Measurements from ENCODE around the gene LMX1B.

Gene LMX1B

DNA sequence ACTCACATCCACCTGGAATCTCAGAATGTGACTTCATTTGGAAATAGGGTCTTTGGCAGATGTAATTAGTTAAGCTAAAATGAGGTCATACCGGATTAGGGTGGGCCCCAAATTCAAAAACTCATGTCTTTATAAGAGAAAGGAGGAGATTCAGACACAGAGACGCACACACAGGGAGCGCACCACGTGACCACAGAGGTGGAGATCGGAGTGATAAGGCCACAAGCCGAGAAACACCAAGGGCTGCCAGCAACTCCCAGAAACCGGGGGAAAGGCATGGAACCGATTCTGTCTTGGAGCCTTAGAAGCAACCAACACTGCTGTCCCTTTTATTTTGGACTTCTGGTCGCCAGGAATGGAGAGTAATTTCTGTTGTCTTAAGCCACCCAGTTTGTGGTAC is 31.8 kb upstream of the LMX1B start:
- TF ChIP-seq, protein P1, sequence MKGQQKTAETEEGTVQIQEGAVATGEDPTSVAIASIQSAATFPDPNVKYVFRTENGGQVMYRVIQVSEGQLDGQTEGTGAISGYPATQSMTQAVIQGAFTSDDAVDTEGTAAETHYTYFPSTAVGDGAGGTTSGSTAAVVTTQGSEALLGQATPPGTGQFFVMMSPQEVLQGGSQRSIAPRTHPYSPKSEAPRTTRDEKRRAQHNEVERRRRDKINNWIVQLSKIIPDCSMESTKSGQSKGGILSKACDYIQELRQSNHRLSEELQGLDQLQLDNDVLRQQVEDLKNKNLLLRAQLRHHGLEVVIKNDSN (IDR thresholded peaks at IDR 0.05) = peak; percentile 71
- no peak for TF ChIP-seq RAD21 (IDR thresholded peaks at IDR 0.05; ENCODE audit: low read depth)

DNA sequence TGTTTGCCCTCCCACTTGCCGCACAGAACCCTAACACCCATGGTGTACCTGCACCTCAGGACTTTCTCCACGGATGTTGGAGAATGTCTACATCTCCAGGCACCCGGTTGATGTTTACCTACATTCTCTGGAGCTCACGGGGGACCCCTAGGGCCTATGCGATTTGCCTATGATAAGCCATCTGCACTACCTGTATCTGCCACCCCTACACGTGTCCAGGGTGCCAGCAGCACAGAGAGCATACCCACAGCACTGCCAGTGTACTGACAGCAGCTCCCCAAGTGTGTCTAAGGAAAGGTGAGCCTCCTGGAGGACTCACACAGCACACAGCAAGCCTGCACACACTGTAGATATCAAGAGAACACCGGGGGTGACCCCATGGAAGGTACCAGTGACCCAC is 31.3 kb upstream of the LMX1B start:
- TF ChIP-seq EP300 (IDR thresholded peaks at IDR 0.05; ENCODE audit: borderline replicate concordance) (no peak), TAF1 (IDR thresholded peaks at IDR 0.05; ENCODE audit: low read depth) (no peak), ZBTB7A (IDR thresholded peaks at IDR 0.05; ENCODE audit: low read depth) (no peak), EGR1 (IDR thresholded peaks at IDR 0.05) (no peak), FOXM1 (IDR thresholded peaks at IDR 0.05; ENCODE audit: borderline replicate concordance, low read depth) (no peak)

DNA sequence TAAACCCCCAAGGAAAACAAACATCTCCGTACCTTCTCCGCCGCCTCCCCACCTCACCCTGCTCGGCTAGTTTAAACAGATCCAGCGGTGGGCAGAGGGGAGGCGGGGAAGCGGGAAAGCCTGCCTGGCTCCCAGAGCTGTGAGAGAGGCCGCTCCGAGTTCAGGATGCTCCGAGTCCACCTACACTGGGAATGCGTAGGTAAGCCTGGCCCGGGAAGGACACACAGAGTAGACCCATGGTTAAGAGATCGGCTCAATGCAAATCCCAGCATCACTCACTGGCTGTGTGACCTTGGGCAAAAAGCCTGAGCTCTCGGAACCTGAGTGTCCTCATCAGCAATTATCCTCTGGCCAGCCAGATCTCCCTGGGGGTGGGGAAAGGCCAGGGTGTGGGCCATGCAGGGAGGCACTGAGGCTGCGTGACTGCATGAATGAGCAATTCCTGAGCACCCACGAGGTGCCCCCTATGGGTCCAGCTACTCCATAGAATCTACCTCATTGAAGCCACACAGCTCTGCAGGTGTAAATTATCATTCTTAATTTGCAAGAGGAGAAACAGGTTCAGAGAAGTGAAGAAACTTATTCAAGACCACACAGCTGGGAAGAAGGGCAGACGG is 30.5 kb upstream of the LMX1B start:
- TF ChIP-seq TCF12 (IDR thresholded peaks at IDR 0.05; ENCODE audit: low read depth) (no peak), ZBTB7A (IDR thresholded peaks at IDR 0.05; ENCODE audit: low read depth) (no peak), EP300 (IDR thresholded peaks at IDR 0.05; ENCODE audit: borderline replicate concordance) (no peak), EGR1 (IDR thresholded peaks at IDR 0.05) (no peak), NFIC (IDR thresholded peaks at IDR 0.05) (no peak), CREB1 (IDR thresholded peaks at IDR 0.05; ENCODE audit: low read depth) (no peak), CEBPB (IDR thresholded peaks at IDR 0.05) (no peak), TEAD4 (IDR thresholded peaks at IDR 0.05) (no peak)
- TF ChIP-seq, protein P2, sequence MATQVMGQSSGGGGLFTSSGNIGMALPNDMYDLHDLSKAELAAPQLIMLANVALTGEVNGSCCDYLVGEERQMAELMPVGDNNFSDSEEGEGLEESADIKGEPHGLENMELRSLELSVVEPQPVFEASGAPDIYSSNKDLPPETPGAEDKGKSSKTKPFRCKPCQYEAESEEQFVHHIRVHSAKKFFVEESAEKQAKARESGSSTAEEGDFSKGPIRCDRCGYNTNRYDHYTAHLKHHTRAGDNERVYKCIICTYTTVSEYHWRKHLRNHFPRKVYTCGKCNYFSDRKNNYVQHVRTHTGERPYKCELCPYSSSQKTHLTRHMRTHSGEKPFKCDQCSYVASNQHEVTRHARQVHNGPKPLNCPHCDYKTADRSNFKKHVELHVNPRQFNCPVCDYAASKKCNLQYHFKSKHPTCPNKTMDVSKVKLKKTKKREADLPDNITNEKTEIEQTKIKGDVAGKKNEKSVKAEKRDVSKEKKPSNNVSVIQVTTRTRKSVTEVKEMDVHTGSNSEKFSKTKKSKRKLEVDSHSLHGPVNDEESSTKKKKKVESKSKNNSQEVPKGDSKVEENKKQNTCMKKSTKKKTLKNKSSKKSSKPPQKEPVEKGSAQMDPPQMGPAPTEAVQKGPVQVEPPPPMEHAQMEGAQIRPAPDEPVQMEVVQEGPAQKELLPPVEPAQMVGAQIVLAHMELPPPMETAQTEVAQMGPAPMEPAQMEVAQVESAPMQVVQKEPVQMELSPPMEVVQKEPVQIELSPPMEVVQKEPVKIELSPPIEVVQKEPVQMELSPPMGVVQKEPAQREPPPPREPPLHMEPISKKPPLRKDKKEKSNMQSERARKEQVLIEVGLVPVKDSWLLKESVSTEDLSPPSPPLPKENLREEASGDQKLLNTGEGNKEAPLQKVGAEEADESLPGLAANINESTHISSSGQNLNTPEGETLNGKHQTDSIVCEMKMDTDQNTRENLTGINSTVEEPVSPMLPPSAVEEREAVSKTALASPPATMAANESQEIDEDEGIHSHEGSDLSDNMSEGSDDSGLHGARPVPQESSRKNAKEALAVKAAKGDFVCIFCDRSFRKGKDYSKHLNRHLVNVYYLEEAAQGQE (IDR thresholded peaks at IDR 0.05; ENCODE audit: low read depth) = no peak
- TF ChIP-seq, protein P1 (IDR thresholded peaks at IDR 0.05) = no peak

DNA sequence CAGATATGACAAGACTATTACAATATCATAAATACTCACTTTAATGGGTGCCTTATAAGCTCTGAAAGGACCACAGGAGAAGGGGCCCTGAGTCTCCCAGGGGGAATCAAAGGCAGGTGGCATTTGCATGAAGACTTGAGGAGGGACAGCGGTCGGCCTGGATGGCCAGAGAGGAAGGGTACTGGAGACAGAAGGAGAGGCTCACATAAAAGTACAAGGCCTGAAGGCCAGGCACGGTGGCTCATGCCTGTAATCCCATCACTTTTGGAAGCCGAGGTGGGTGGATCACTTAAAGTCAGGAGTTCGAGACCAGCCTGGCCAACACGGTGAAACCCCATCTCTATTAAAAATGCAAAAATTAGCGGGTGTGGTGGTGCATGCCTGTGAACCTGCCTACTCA is 29.1 kb upstream of the LMX1B start:
- TF ChIP-seq, protein P1 (IDR thresholded peaks at IDR 0.05) = no peak
- TF ChIP-seq, protein P3, sequence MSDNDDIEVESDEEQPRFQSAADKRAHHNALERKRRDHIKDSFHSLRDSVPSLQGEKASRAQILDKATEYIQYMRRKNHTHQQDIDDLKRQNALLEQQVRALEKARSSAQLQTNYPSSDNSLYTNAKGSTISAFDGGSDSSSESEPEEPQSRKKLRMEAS (IDR thresholded peaks at IDR 0.05) = no peak
- TF ChIP-seq EP300 (IDR thresholded peaks at IDR 0.05; ENCODE audit: borderline replicate concordance) (no peak), ZBTB7A (IDR thresholded peaks at IDR 0.05; ENCODE audit: low read depth) (no peak), YY1 (IDR thresholded peaks at IDR 0.05; ENCODE audit: low read depth) (no peak), TCF12 (IDR thresholded peaks at IDR 0.05; ENCODE audit: low read depth) (no peak)

DNA sequence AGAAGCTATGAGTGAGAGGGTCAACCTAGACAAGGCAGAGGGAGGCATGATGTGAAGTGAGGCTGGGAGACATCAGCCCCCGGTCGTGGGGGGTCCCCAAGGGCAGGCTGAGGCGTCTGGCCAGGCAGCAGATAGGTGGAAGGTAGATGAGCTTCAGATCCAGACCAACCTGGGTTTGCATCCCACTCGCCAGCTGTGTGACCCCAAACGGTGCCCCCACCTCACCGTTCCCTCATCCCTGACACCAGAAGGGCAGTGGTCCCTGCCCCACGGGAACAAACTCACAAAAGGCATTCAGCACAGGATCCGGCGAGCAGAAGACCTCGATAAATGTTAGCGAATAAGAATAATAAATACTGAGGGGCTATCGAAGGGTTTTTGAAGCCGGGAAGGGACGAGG is 27.5 kb upstream of the LMX1B start:
- TF ChIP-seq TEAD4 (IDR thresholded peaks at IDR 0.05) = no peak

DNA sequence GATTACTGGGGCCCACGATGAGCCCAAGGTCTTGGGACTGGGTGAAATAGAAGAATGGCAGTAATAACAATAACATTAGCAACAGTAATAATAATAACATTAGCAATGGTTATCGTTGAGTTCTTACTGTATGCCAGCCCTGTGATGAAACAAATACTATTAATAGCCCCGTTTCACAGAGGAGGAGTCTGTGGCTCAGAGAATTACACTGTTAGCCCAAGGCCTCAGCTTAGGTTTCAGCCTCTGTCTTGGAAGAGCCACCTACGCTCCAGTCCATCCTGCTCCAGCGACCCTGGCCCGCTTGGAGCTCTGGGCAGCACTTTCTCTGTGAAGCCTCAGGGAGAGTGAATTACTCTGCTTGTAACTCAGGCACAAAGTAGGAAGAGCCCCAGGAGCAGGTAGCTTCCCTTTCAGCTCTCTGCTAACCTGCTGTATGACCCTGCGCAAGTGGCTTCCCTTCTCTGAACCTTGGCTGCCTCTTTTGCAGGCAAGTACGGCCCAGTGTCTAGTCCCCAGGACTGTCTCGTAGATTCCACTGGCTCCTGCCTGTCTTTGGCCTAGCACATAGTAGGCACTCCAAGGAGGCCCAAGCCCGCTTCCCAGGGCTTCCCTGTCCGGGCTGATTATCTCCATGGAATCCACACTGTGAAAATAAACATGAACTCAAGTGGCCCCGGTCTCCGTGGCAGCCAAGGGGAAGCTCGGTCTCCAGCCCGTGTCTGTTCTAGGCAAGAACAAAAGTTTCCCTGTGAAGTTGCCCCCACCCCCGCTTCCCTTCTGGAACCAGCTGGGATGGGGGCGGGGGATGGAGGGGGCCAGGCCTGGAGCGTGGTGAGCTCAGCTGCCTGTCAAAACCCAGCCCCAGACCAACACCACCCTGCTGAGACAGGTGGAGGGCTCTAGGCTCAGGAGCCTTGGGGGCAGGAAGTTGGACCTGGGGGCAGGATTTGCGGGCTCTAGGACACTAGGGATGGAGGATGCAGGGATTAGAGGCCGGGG is 26.2 kb upstream of the LMX1B start:
- TF ChIP-seq FOXM1 (IDR thresholded peaks at IDR 0.05; ENCODE audit: borderline replicate concordance, low read depth) (no peak), EGR1 (IDR thresholded peaks at IDR 0.05) (no peak)

DNA sequence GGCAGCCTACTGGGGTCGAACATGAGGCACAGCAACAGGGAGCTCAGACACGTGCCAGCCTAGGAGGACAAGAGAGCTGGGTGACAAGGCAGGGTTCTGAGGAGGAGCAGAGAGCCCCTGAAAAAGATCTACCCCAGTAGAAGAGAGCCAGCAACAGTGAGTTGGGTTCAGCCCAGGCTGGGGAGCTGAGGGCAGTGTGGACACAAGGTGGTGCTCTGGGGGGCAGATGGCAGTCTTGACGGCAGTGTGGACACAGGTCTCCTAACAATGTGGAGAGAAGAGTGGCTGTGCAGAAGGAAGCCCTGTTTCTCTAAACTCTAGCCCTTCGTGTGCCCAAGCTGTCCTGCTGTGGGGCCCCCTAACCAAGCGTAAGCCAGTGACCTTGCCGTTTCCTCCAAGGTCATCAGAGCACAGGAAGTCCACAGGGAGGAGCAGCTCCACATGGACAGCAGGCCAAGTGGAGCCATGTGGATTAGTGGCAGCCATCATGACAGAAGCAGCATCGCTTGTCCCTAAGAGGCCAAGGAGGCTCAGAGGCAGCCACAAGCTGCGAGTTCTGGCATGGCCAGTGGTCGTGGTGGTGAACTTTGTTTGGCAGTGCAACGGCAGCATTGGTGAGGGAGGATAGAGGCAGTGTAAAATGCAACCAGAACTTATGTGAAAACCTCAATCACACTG is 25.1 kb upstream of the LMX1B start:
- TF ChIP-seq RAD21 (IDR thresholded peaks at IDR 0.05; ENCODE audit: low read depth) = no peak
- TF ChIP-seq EP300 (IDR thresholded peaks at IDR 0.05; ENCODE audit: borderline replicate concordance) = no peak
- TF ChIP-seq NFIC (IDR thresholded peaks at IDR 0.05) = no peak
- no peak for TF ChIP-seq TAF1 (IDR thresholded peaks at IDR 0.05; ENCODE audit: low read depth)
- TF ChIP-seq YY1 (IDR thresholded peaks at IDR 0.05; ENCODE audit: low read depth) = no peak
- no peak for TF ChIP-seq FOXM1 (IDR thresholded peaks at IDR 0.05; ENCODE audit: borderline replicate concordance, low read depth)
- no peak for TF ChIP-seq EGR1 (IDR thresholded peaks at IDR 0.05)

DNA sequence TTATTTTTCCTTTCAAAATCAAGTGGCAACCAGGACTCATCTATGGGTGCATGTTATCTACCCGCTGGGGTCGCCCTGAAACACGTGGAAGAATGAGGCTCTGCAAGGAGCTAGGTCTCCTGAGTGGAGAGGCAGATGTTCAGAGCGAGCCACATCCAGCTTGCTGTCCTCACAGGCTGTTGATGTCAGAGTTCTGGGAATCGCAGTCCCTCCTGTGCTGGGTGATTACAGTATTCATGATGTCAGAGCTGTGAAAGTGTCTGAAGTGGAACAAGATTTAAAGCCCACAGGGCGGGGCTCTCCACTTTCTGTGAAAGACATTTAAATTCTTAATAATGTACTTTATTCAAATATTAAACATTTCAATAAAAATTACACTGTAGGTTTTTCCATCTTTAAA is 24.4 kb upstream of the LMX1B start:
- TF ChIP-seq FOXM1 (IDR thresholded peaks at IDR 0.05; ENCODE audit: borderline replicate concordance, low read depth) (no peak), EP300 (IDR thresholded peaks at IDR 0.05; ENCODE audit: borderline replicate concordance) (no peak), TAF1 (IDR thresholded peaks at IDR 0.05; ENCODE audit: low read depth) (no peak), EGR1 (IDR thresholded peaks at IDR 0.05) (no peak), CREB1 (IDR thresholded peaks at IDR 0.05; ENCODE audit: low read depth) (no peak), YY1 (IDR thresholded peaks at IDR 0.05; ENCODE audit: low read depth) (no peak), TEAD4 (IDR thresholded peaks at IDR 0.05) (no peak), RAD21 (IDR thresholded peaks at IDR 0.05; ENCODE audit: low read depth) (no peak), NFIC (IDR thresholded peaks at IDR 0.05) (no peak), CEBPB (IDR thresholded peaks at IDR 0.05) (no peak)
- TF ChIP-seq, protein P2 (IDR thresholded peaks at IDR 0.05; ENCODE audit: low read depth) = no peak
- TF ChIP-seq, protein P3 (IDR thresholded peaks at IDR 0.05) = no peak
- TF ChIP-seq, protein P1 (IDR thresholded peaks at IDR 0.05) = no peak
